ENCODE data around the gene RABGAP1L.

DNA sequence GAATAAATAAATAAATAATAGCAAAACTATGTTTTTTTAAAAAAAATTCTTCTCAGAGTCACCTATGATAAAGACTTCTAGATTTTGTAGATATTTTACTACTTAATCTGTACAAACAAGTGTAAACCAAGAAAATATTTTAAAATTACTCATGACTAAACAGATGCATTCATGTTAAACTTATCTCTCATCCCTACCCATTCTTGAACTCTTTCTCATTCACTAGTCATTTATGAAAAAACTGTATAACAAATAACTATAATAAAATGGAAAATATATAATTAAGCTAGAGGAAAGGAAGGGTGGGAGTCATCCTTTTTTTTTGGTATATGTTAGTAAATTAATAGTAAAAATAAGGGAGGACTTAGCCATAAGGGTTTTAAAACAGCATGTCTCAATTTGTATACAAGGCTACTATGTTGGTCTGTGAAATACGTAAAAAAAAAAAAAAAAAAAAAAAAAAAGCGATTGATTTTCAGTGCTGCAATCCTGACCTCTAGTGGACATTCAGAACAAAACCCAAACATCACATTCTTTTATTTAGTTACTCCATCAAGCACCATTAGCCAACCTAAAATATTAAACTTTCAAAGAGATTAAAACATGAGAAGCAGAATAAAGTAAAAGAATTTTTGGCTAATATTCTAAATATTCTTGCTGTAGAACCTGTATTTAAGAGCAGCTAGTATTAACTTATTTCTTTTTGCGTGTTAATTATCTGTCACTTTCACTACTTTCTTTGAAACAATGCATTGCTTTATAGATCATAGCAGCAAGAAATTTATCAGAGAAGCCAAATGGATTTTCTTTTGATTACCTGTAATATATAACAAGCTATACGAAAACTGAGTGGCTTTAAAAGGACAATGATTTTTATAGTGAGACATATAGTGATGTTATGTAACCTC, 584.6 kb downstream of the RABGAP1L start:
- TF ChIP-seq, protein P1, sequence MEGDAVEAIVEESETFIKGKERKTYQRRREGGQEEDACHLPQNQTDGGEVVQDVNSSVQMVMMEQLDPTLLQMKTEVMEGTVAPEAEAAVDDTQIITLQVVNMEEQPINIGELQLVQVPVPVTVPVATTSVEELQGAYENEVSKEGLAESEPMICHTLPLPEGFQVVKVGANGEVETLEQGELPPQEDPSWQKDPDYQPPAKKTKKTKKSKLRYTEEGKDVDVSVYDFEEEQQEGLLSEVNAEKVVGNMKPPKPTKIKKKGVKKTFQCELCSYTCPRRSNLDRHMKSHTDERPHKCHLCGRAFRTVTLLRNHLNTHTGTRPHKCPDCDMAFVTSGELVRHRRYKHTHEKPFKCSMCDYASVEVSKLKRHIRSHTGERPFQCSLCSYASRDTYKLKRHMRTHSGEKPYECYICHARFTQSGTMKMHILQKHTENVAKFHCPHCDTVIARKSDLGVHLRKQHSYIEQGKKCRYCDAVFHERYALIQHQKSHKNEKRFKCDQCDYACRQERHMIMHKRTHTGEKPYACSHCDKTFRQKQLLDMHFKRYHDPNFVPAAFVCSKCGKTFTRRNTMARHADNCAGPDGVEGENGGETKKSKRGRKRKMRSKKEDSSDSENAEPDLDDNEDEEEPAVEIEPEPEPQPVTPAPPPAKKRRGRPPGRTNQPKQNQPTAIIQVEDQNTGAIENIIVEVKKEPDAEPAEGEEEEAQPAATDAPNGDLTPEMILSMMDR (conservative IDR thresholded peaks at IDR 0.05; ENCODE audit: low read depth, low read length) = peak; percentile 81
- TF ChIP-seq POLR2A (IDR thresholded peaks at IDR 0.05; ENCODE audit: low read depth, low read length) (no peak), SMC3 (IDR thresholded peaks at IDR 0.05; ENCODE audit: low read depth, low read length) (peak; percentile 55; the same call in 1 of the 2 replicates), FOS (IDR thresholded peaks at IDR 0.05; ENCODE audit: low read depth, low read length) (no peak), MXI1 (IDR thresholded peaks at IDR 0.05; ENCODE audit: borderline replicate concordance, low read depth, low read length) (no peak), NFE2L2 (IDR thresholded peaks at IDR 0.05; ENCODE audit: low read depth, low read length) (no peak), CHD1 (IDR thresholded peaks at IDR 0.05; ENCODE audit: low read depth, low read length) (no peak), RFX5 (IDR thresholded peaks at IDR 0.05; ENCODE audit: low read depth, low read length) (no peak), CEBPB (IDR thresholded peaks at IDR 0.05; ENCODE audit: low read depth, low read length) (no peak), MAFK (IDR thresholded peaks at IDR 0.05; ENCODE audit: low read depth, low read length) (no peak), RAD21 (IDR thresholded peaks at IDR 0.05; ENCODE audit: low read length) (peak; percentile 72), RCOR1 (IDR thresholded peaks at IDR 0.05; ENCODE audit: insufficient replicate concordance, low read length) (no peak)
- TF ChIP-seq, protein P2, sequence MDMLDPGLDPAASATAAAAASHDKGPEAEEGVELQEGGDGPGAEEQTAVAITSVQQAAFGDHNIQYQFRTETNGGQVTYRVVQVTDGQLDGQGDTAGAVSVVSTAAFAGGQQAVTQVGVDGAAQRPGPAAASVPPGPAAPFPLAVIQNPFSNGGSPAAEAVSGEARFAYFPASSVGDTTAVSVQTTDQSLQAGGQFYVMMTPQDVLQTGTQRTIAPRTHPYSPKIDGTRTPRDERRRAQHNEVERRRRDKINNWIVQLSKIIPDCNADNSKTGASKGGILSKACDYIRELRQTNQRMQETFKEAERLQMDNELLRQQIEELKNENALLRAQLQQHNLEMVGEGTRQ (IDR thresholded peaks at IDR 0.05; ENCODE audit: low read depth, low read length) = no peak
- TF ChIP-seq, protein P3, sequence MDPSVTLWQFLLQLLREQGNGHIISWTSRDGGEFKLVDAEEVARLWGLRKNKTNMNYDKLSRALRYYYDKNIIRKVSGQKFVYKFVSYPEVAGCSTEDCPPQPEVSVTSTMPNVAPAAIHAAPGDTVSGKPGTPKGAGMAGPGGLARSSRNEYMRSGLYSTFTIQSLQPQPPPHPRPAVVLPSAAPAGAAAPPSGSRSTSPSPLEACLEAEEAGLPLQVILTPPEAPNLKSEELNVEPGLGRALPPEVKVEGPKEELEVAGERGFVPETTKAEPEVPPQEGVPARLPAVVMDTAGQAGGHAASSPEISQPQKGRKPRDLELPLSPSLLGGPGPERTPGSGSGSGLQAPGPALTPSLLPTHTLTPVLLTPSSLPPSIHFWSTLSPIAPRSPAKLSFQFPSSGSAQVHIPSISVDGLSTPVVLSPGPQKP (IDR thresholded peaks at IDR 0.05; ENCODE audit: borderline replicate concordance, low read depth, low read length) = no peak
